ENCODE results near the gene CKS1B. TPM values are rescaled to one million over a fixed set of nuclear protein-coding genes. Genes with fewer than 3 reads are reported as not detected.
A peak's percentile ranks its signal among the peaks of the same experiment; 100 is the strongest.

CKS1B gene
- total RNA-seq, 6 experiments from 2014 or later = 52.7 to 111 (median 98.8) TPM

GRCh38 chr1:154988058-154988954, 13.8 kb downstream of the CKS1B start:
- Mint-ChIP-seq H3K36me3 (ENCODE audit: low read depth) (no peaks in the 10 kb centered on the region), H3K27ac (no peak overlapping the region), H3K27me3 (ENCODE audit: insufficient read depth) (peaks cover 2% of the 10 kb centered on the region; the same call in 1 of the 2 replicates), H3K9me3 (no peaks in the 10 kb centered on the region), H3K4me3 (no peak overlapping the region), H3K4me1 (ENCODE audit: low read depth) (peaks cover 6% of the 10 kb centered on the region)
- no peak for DNase-seq
- TF ChIP-seq CTCF (IDR thresholded peaks at IDR 0.05) = peak; percentile 30; the same call in 1 of the 2 replicates

GRCh38 chr1:154989195-154989860, 14.8 kb downstream of the CKS1B start:
- DNase-seq = no peak
- Mint-ChIP-seq H3K27me3 (ENCODE audit: insufficient read depth) (peaks cover 2% of the 10 kb centered on the region; the same call in 1 of the 2 replicates), H3K36me3 (ENCODE audit: low read depth) (no peaks in the 10 kb centered on the region), H3K27ac (no peak overlapping the region), H3K9me3 (no peaks in the 10 kb centered on the region), H3K4me1 (ENCODE audit: low read depth) (peaks cover 7% of the 10 kb centered on the region), H3K4me3 (no peak overlapping the region)
- no peak for TF ChIP-seq CTCF (IDR thresholded peaks at IDR 0.05)

- Mint-ChIP-seq H3K9me3 (no peaks in the 10 kb centered on the region), H3K4me1 (ENCODE audit: low read depth) (peaks cover 12% of the 10 kb centered on the region), H3K27me3 (ENCODE audit: insufficient read depth) (peaks cover 4% of the 10 kb centered on the region), H3K36me3 (ENCODE audit: low read depth) (no peaks in the 10 kb centered on the region), H3K27ac (no peak overlapping the region), H3K4me3 (no peak overlapping the region)
- no peak for TF ChIP-seq CTCF (IDR thresholded peaks at IDR 0.05)
- DNase-seq = no peak
These were observed 15.8 kb downstream of the CKS1B start for GRCh38 chr1:154990276-154990675.

- H3K4me1 Mint-ChIP-seq (ENCODE audit: low read depth) = peaks cover 18% of the 10 kb centered on the region
- H3K27me3 Mint-ChIP-seq (ENCODE audit: insufficient read depth) = peaks cover 4% of the 10 kb centered on the region
- H3K4me3 Mint-ChIP-seq = no peak overlapping the region
- TF ChIP-seq CTCF (IDR thresholded peaks at IDR 0.05) = peak; percentile 56
- H3K36me3 Mint-ChIP-seq (ENCODE audit: low read depth) = no peaks in the 10 kb centered on the region
- DNase-seq = peak; percentile 18
- H3K9me3 Mint-ChIP-seq = no peaks in the 10 kb centered on the region
- H3K27ac Mint-ChIP-seq = peak overlapping the region; percentile 53; the same call in 1 of the 2 replicates
These were observed 18.5 kb downstream of the CKS1B start for GRCh38 chr1:154992721-154993571.

GRCh38 chr1:154993572-154994268, 19.2 kb downstream of the CKS1B start, which contains the start of gene LENEP:
TSS of gene LENEP (plus strand) at chr1:154993586. CDS start at chr1:154993608, 22 bp downstream.
- no peak for DNase-seq
- Mint-ChIP-seq H3K9me3 (no peaks in the 10 kb centered on the region), H3K4me1 (ENCODE audit: low read depth) (peaks cover 19% of the 10 kb centered on the region), H3K27me3 (ENCODE audit: insufficient read depth) (peaks cover 4% of the 10 kb centered on the region), H3K36me3 (ENCODE audit: low read depth) (no peaks in the 10 kb centered on the region), H3K4me3 (no peak within 1 kb of the TSS), H3K27ac (peak within 1 kb of the TSS; percentile 53)
- no peak for TF ChIP-seq CTCF (IDR thresholded peaks at IDR 0.05)

Measured in HFFc6 (cell line).